ENCODE data around the gene EHD1.

- TF ChIP-seq TAF9B (IDR thresholded peaks at IDR 0.05; ENCODE audit: partially characterized antibody) (no peak), JUN (IDR thresholded peaks at IDR 0.05; ENCODE audit: borderline replicate concordance, low read depth, low read length) (no peak), JUN (CRISPR knock-in tag; IDR thresholded peaks at IDR 0.05; ENCODE audit: borderline replicate concordance) (no peak), ZNF41 (CRISPR knock-in tag; conservative IDR thresholded peaks at IDR 0.05) (no peak), ZFX (CRISPR knock-in tag; IDR thresholded peaks at IDR 0.05) (no peak), ZNF274 (IDR thresholded peaks at IDR 0.05; ENCODE audit: borderline replicate concordance, low read depth, low read length) (no peak), BRF2 (IDR thresholded peaks at IDR 0.05; ENCODE audit: borderline replicate concordance, insufficient read depth, insufficient read length) (no peak), TOE1 (IDR thresholded peaks at IDR 0.05; ENCODE audit: borderline replicate concordance) (no peak), TOE1 (CRISPR knock-in tag; IDR thresholded peaks at IDR 0.05; ENCODE audit: borderline replicate concordance, low read depth) (no peak), MXI1 (IDR thresholded peaks at IDR 0.05; ENCODE audit: low read depth, low read length) (no peak), RCOR1 (IDR thresholded peaks at IDR 0.05; ENCODE audit: borderline replicate concordance in 1 of 2, low read depth in 2 of 2, low read length in 2 of 2) (no peak), HNRNPL (IDR thresholded peaks at IDR 0.05; ENCODE audit: low read depth, low read length) (no peak)
Observed at GRCh38 chr11:64863391-64864060, 14.9 kb downstream of the EHD1 start.

All from K562 (cell line).